Endothelial cell of umbilical vein (primary cell): ENCODE data around the gene CD247. TPM values are rescaled to one million over a fixed set of nuclear protein-coding genes. Genes with fewer than 3 reads are reported as not detected.

Experiments used
- BruUV-seq: library from RNA; stranded (reverse); fragments of 400-500 nt; replicated peaks from 2 replicates; lab custom pipeline; 2021; lab: Mats Ljungman, UMichigan
- CTCF ChIA-PET: fragments of 300-600, 350-600 bp; sonication (Branson Sonifier 250); formaldehyde crosslinking; loops from one replicate; lab custom pipeline; 2021; ENCODE audit warnings: antibody characterized with exemption, inconsistent platforms; lab: Charles Lee
- POLR2A ChIA-PET: fragments of 300-600, 350-600 bp; sonication (Branson Sonifier 250); formaldehyde crosslinking; loops from one replicate; lab custom pipeline; 2021; ENCODE audit warnings: antibody characterized with exemption, inconsistent platforms; lab: Charles Lee
- DNase-seq: peaks from one replicate; pipeline ENCODE4 v3.0.0-alpha.2; 2011; ENCODE audit warnings: low read depth, low spot score
- FAIRE-seq: peaks from 2 replicates; lab custom pipeline; 2011; peaks lifted over from hg19 to GRCh38; lab: Jason Lieb, UNC
- H2AFZ ChIP-seq: 2 replicates; pipeline ENCODE4 v1.6.0; 2012; ENCODE audit warnings: low read depth, low read length, control low read depth, inconsistent platforms
- H3K27ac ChIP-seq: 2 replicates; pipeline ENCODE4 v1.5.1; 2011; ENCODE audit warnings: low read depth, mild to moderate bottlenecking, control low read depth, low read length, moderate library complexity; ENCODE audit not compliant: insufficient read depth
- H3K27me3 ChIP-seq, 2 experiments: 2 replicates each; pipeline versions ENCODE4 v1.6.0 to v1.6.1; 2011; ENCODE audit warnings: low read length in 2 of 2, mixed read lengths in 1 of 2; ENCODE audit not compliant: control insufficient read depth in 2 of 2, insufficient read depth in 2 of 2
- H3K36me3 ChIP-seq, 2 experiments: 2 replicates in 1 of 2; 3 replicates in 1 of 2; pipeline ENCODE4 v1.5.1; 2011; ENCODE audit warnings: low read length in 2 of 2, mild to moderate bottlenecking in 1 of 2, moderate library complexity in 1 of 2; ENCODE audit not compliant: control insufficient read depth in 2 of 2, insufficient read depth in 2 of 2; ENCODE audit errors: extremely low read depth in 1 of 2
- H3K4me1 ChIP-seq: 3 replicates; pipeline ENCODE4 v1.5.1; 2011; ENCODE audit warnings: mild to moderate bottlenecking, low read length; ENCODE audit not compliant: control insufficient read depth, insufficient read depth; ENCODE audit errors: extremely low read depth
- H3K4me2 ChIP-seq: 2 replicates; pipeline ENCODE4 v1.6.1; 2011; ENCODE audit warnings: low read length, control low read depth, mixed read lengths; ENCODE audit not compliant: insufficient read depth
- H3K4me3 ChIP-seq, 3 experiments: fragments of 200-600 bp in 1 of 3; sonication (generic), shearing (Covaris generic) in 1 of 3; replicated peaks in 1 of 3; 2 replicates each; pipeline ENCODE4 v1.5.1; 2011 to 2016; ENCODE audit warnings: control low read depth in 3 of 3, low read length in 3 of 3, mild to moderate bottlenecking in 2 of 3, inconsistent platforms in 1 of 3, low read depth in 1 of 3, moderate library complexity in 1 of 3; ENCODE audit not compliant: insufficient read depth in 1 of 3
- H3K79me2 ChIP-seq: 2 replicates; pipeline ENCODE4 v1.6.0; 2012; ENCODE audit warnings: low read length, inconsistent platforms; ENCODE audit not compliant: control insufficient read depth, insufficient read depth
- H3K9ac ChIP-seq: replicated peaks from 2 replicates; pipeline ENCODE3; 2011; ENCODE audit warnings: low read length, control low read depth; ENCODE audit not compliant: insufficient read depth; ENCODE audit errors: extremely low read depth
- H3K9me1 ChIP-seq: replicated peaks from 3 replicates; pipeline ENCODE4 v1.6.0; 2011; ENCODE audit warnings: mild to moderate bottlenecking, low read length; ENCODE audit not compliant: control insufficient read depth, insufficient read depth; ENCODE audit errors: extremely low read depth
- H3K9me3 ChIP-seq: replicated peaks from 2 replicates; pipeline ENCODE4 v1.5.1; 2012; ENCODE audit warnings: low read length, inconsistent platforms; ENCODE audit not compliant: control insufficient read depth, insufficient read depth
- H4K20me1 ChIP-seq: replicated peaks from 2 replicates; pipeline ENCODE3; 2011; ENCODE audit warnings: mild to moderate bottlenecking, low read length; ENCODE audit not compliant: control insufficient read depth, insufficient read depth; ENCODE audit errors: extremely low read depth
- dilution Hi-C: fragments of 300-500 bp; cut with MboI; formaldehyde crosslinking; loops from one replicate; pipeline ENCODE4 v1.15.0; 2019; ENCODE audit warnings: low sequenced_read_pairs; ENCODE audit not compliant: extremely low pct_ligation_motif_present
- intact Hi-C: fragments of 100-400 bp; cut with micrococcal nuclease; formaldehyde crosslinking; loops from one replicate; pipeline ENCODE4 v1.10.0; 2022
- polyA plus RNA-seq, 4 experiments: library from polyadenylated mRNA; depleted of rRNA in 3 of 4; stranded (reverse) in 3 of 4; unstranded in 1 of 4; fragments of >200 nt; gene quantifications; 2 replicates each; pipeline versions ENCODE4 v1.2.1 to v1.2.3, GENCODE V29; 2011 to 2012; ENCODE audit warnings: missing spikeins in 1 of 4
- total RNA-seq: library from RNA; stranded (reverse); gene quantifications from 2 replicates; pipeline ENCODE4 v1.2.3, GENCODE V29; 2021
- TF ChIP-seq, protein P1 (sequence below), 2 donors: IDR thresholded peaks; 1 replicate in 1 of 2; 2 replicates in 1 of 2; pipeline ENCODE4 v1.5.1; 2011; ENCODE audit warnings: low read length in 2 of 2, mild to moderate bottlenecking in 2 of 2, moderate library complexity in 2 of 2, control low read depth in 1 of 2, inconsistent platforms in 1 of 2, low read depth in 1 of 2; ENCODE audit not compliant: insufficient read depth in 1 of 2; ENCODE audit errors: extremely low read depth in 1 of 2

The CD247 gene
- total and polyA plus RNA-seq, 2 donors (not counting 3 experiments of a cell fraction or from before 2014, with no cell fraction given) = not detected

DNA sequence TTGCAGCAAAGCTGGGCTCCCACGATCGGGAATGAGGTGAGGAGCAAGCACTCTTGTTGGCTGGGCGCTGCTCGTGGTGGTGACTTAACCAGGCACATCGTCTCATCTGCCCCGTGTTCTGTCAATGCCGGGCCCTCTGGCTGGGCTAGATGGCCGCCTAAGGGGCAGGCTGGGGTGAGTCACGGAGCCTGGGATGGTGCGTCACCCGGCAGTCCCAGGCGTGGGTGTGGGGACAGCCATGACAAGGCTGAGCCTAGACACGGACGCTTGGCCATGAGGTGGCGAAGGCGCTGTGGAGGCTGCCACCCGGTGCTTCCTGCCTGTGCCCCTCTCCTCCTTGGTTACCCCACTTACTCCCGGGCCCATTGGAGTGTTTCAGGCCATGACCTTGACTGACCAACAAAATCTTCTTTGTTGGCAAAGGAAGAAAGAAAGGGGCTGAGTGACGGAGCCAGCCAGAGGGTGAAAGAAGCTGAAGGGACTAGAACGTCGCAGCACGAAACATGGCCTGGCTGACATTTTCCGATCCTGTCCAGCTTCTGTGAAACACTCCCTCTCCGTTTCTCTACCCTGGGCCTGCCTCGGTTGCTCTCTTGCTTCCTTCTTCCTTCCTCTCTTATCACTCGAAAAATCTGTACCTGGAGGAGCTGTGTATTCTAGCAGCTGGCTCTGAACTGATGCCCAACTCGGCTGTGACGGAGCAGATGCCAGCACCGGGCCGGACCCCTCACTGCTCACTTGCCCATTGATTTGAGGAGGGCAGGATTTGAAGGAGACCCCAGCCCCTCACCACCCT, 596 bp downstream of the CD247 start:
- H4K20me1 ChIP-seq = no peaks in the 10 kb centered on the region
- no peak for DNase-seq
- H3K36me3 ChIP-seq = no peaks in the 10 kb centered on the region
- H3K4me2 ChIP-seq = no peak overlapping the region
- no peak overlapping the region for H3K4me3 ChIP-seq
- TF ChIP-seq, protein P1, sequence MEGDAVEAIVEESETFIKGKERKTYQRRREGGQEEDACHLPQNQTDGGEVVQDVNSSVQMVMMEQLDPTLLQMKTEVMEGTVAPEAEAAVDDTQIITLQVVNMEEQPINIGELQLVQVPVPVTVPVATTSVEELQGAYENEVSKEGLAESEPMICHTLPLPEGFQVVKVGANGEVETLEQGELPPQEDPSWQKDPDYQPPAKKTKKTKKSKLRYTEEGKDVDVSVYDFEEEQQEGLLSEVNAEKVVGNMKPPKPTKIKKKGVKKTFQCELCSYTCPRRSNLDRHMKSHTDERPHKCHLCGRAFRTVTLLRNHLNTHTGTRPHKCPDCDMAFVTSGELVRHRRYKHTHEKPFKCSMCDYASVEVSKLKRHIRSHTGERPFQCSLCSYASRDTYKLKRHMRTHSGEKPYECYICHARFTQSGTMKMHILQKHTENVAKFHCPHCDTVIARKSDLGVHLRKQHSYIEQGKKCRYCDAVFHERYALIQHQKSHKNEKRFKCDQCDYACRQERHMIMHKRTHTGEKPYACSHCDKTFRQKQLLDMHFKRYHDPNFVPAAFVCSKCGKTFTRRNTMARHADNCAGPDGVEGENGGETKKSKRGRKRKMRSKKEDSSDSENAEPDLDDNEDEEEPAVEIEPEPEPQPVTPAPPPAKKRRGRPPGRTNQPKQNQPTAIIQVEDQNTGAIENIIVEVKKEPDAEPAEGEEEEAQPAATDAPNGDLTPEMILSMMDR (IDR thresholded peaks at IDR 0.05; ENCODE audit: extremely low read depth in 1 of 2, insufficient read depth in 1 of 2, low read depth in 1 of 2, low read length in 2 of 2) = no peak
- H3K9ac ChIP-seq = no peak overlapping the region
- no peaks in the 10 kb centered on the region for H3K4me1 ChIP-seq
- ChIA-PET POLR2A (no interaction called here), CTCF (interaction anchor here (0.7 to 2.1 kb wide), 4 partner anchors 9 to 250 kb away, joined by 3 to 7 read pairs (median 5); no protein-coding TSS in a partner anchor)
- no peaks in the 10 kb centered on the region for H3K9me3 ChIP-seq
- H2AFZ ChIP-seq = no peak overlapping the region
- dilution Hi-C loops = no loop called here
- no peak for FAIRE-seq
- H3K27me3 ChIP-seq = peaks cover 0 to 1% of the 10 kb centered on the region in 2 experiments
- H3K9me1 ChIP-seq = no peaks in the 10 kb centered on the region
- H3K27ac ChIP-seq = no peak overlapping the region
- intact Hi-C loops = no loop called here
- BruUV-seq = no TSS peak
- H3K79me2 ChIP-seq = no peaks in the 10 kb centered on the region
